Activated naive CD8-positive, alpha-beta T cell treated with anti-CD3 and anti-CD28 coated beads, Interleukin-2, amount 50 U/mL, for 16 hours (primary cell): Measurements from ENCODE around the gene TMEM79.
"Not testable (repeated sequence)": the region's sequence is repeated elsewhere in the genome, so short reads cannot be mapped to it uniquely, and the experiment has no call there.

Source experiments
- DNase-seq: peaks from one replicate; pipeline ENCODE4 v3.0.0-alpha.2; 2020; ENCODE audit warnings: low read depth, low spot score

The TMEM79 gene

DNA sequence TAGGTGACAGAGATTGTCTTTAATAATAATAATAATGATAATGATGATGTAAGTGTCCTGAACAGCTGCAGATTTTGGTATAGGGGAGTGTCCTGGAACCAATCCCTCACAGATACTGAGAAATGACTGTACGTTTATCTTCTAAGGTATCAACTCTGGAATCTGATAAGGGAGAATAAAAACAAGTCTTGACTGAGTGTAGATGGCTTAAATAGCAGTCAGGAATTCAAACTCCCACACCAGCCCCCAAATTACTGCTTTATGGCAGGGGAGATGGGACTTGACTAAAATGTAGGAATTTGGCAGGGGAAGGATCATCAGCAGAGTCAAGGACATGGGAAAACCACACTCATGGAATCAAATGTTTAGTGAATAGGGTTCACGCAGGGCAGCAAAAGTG lies 21.1 kb downstream of the TMEM79 start:
- no peak for DNase-seq

- no peak for DNase-seq
Measured at GRCh38 chr1:156308078-156308477, 24.0 kb downstream of the TMEM79 start.

DNA sequence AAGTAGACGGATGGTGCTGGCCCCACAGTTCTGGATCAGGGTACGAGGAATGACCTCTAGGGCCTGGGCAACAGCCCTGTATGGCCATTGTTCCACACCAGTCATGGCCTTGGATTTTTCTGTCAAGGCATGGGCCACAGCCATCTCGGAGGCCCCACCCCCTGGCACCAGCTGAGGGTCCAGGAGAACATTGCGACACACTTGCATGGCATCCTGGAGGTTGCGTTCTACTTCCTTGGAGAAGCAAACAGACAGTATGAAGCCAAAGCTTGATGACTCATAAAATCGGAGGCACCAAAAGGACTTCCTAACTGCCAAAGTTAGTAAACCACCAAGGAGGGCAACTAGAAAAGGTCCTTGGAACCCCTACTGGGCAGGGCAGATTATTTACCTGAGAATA lies 26.8 kb downstream of the TMEM79 start:
- DNase-seq, result no peak

DNA sequence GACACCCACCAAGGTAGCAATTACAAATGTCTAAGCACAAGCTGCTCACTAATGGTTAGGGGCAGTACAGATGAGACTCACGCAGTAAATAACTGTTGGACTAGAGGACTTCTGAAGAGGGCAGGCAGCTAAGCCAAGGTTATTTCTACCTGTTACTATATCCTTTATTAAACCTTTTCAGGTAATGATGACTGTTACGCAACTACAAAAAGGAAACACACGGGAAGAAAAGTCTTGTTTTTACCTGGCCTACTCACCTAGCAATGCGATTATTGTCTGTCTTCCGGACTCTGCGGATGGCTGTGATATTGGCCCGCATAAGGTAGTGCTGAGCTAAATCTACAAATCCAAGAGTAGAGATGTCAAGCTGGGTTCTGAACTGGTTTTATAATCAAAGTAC lies 32.8 kb downstream of the TMEM79 start:
- DNase-seq, result no peak

DNA sequence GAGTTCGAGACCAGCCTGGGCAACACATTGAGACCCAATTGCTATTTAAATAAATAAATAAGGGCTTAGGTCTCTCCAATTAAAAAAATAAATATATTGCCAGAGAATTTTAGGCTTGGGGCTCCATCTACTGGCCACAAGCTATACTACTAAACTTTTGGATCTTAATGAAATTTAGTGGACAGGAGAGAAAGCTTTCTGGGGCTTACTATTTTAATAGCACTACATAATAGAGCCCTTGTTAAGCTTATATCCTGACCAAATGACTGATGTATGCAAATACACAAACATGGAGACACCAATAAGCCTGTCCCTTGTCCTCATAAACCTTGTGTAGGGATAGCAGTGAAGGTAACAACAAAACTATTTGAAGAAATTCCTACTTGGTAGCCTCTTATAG lies 35.5 kb downstream of the TMEM79 start:
- DNase-seq, result no peak

GRCh38 chr1:156320560-156320959 lies 36.4 kb downstream of the TMEM79 start:
- DNase-seq, result no peak

DNA sequence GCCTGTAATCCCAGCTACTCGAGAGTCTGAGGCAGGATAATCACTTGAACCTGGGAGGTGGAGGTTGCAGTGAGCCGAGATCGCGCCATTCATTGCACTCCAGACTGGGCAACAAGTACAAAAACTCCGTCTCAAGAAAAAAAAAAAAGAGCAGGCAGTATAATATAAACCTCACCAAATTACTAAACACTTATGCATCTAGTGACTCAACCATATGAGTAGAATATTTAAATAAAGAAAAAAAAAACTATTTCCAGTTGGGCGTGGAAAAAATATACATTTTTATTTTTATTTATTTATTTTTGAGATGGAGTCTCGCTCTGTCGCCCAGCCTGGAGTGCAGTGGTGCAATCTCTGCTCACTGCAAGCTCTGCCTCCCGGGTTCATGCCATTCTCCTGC lies 39.1 kb downstream of the TMEM79 start:
- not testable (repeated sequence) for DNase-seq

- DNase-seq, result no peak
Measured at GRCh38 chr1:156336242-156336641, 52.1 kb downstream of the TMEM79 start.

- no peak for DNase-seq
Measured at GRCh38 chr1:156337052-156337887, 53.1 kb downstream of the TMEM79 start.

GRCh38 chr1:156337888-156338179 lies 53.7 kb downstream of the TMEM79 start:
- DNase-seq, result no peak

GRCh38 chr1:156338180-156338976 lies 54.3 kb downstream of the TMEM79 start, which contains the start of the genes CCT3 and TSACC:
Gene CCT3, minus strand, starts transcription at chr1:156338292. Its CDS starts 108 bp downstream, at chr1:156338184.
Gene TSACC, plus strand, starts transcription at chr1:156338526. Its CDS starts 1,232 bp downstream, at chr1:156339758.
- peak; percentile 97 for DNase-seq
